ENCODE data around the gene COL4A2. TPM values are rescaled to one million over a fixed set of nuclear protein-coding genes. Genes with fewer than 3 reads are reported as not detected.

Gene COL4A2
- total RNA-seq, 1 donor from 2014 or later = 511 TPM

DNA sequence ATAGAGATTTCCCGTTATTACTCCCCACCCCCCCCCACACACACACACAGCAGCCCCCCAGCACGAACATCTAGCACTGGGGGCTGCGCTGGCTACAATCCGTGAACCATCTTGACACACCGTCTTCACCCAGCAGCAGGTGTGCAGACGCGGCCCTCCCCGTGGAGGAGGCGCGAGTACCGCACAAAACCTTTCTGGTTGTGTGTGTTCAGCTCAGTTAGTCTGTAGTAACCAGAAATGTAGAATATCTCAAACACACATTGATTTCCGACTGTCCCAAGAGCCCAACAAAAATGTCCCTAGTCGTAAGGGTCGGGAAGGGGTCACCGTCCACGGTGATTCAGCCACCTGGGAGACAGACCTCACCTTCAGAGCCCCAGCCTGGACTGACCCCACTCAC lies 131.7 kb downstream of the COL4A2 start:
- H3K9me3 ChIP-seq (ENCODE audit: control insufficient read depth in 3 of 3, low read length in 3 of 3) = no peaks in the 10 kb centered on the region
- H3K4me3 ChIP-seq (ENCODE audit: low read length in 3 of 3) = no peak overlapping the region
- no peak overlapping the region for H3K27ac ChIP-seq (ENCODE audit: low read depth, low read length)
- H3K27me3 ChIP-seq (ENCODE audit: control insufficient read depth in 3 of 3, insufficient read depth in 3 of 3, low read length in 3 of 3) = no peaks in the 10 kb centered on the region
- H3K4me1 ChIP-seq (ENCODE audit: control insufficient read depth in 3 of 3, insufficient read depth in 3 of 3, low read length in 3 of 3) = peaks cover 4 to 9% (median 7%) of the 10 kb centered on the region in 3 donors
- H3K36me3 ChIP-seq (ENCODE audit: control insufficient read depth in 3 of 3, insufficient read depth in 3 of 3, low read length in 3 of 3) = peaks cover 5 to 21% (median 17%) of the 10 kb centered on the region in 3 donors
- no peak overlapping the region for H3K9ac ChIP-seq (ENCODE audit: low read depth in 1 of 3, low read length in 3 of 3)

DNA sequence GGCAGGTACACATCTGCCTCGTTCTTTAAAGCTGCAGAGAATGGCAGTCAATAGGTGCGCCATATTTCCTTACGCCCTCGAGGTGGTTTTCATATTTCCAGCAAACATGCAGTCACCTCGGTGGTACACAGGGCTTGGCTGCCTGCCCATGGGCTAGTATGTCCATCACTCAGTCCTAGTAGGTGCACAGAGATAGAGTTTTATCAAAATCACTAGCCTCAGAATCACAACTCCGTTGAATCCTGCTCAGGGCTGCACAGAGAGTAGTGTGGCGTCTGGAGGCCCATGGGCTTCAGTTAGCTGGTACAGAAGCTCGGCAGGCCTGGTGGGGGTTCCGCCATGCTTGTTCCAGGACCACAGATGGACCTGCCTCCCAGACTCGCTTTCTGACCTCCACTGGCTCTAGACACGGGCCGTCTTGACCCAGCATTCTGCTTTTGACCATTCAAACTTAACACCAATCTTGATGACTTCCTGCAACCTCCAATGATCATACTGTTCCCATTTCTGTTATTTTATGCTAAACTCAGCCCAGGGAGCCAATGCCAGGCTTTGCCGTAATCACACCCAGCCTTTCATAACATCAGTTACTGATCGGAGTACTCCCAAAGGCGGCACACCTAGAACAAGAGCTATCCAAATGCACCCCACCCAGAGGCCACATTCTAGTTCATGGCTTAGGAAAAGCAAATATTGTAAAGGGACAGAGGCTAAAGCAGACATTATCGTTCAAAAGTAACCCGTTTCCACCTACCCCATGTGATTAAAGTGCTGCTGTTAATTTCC lies 134.1 kb downstream of the COL4A2 start:
- no peak overlapping the region for H3K4me3 ChIP-seq (ENCODE audit: low read length in 3 of 3)
- H3K4me1 ChIP-seq (ENCODE audit: control insufficient read depth in 3 of 3, insufficient read depth in 3 of 3, low read length in 3 of 3) = peaks cover 0 to 3% (median 0%) of the 10 kb centered on the region in 3 donors
- H3K9me3 ChIP-seq (ENCODE audit: control insufficient read depth in 3 of 3, low read length in 3 of 3) = no peaks in the 10 kb centered on the region
- H3K36me3 ChIP-seq (ENCODE audit: control insufficient read depth in 3 of 3, insufficient read depth in 3 of 3, low read length in 3 of 3) = peaks cover 0 to 19% (median 14%) of the 10 kb centered on the region in 3 donors
- H3K9ac ChIP-seq (ENCODE audit: low read depth in 1 of 3, low read length in 3 of 3) = no peak overlapping the region
- H3K27ac ChIP-seq (ENCODE audit: low read depth, low read length) = no peak overlapping the region
- peaks cover 0 to 4% (median 0%) of the 10 kb centered on the region in 3 donors for H3K27me3 ChIP-seq (ENCODE audit: control insufficient read depth in 3 of 3, insufficient read depth in 3 of 3, low read length in 3 of 3)

DNA sequence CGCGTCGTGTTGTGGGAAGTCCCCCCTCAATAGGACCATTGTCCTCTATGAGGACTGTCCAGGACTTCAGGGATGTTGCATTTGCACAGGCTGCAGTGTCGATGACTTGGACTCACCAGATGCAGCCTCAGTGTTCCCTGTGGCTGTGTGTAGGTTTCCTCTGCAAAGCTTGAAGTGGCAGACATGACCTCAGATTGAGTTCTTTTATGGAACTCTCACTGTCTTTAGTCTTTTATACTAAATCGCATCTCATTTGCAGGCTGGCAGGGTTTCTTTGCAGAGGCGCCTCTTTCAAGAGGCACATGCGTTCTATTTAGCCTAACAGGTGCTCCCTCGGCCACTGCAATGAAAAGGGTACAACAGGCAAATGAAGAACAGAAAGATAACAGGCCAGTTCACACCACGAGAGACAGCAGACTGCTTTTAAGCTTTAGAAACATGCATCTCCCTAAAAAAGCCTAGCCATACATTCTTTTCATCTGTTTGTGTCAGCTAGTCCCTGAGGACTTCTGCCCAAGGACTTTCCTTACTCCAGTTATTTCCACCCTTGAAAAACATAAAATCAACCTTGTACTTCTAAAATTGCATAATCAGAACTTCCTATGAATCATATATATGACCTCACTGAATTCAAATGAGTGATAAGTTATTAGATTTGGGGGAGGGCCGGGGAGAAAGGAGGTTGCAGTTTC lies 136.0 kb downstream of the COL4A2 start:
- Histone ChIP-seq H3K4me1 (ENCODE audit: control insufficient read depth in 3 of 3, insufficient read depth in 3 of 3, low read length in 3 of 3) (peaks cover 0 to 3% (median 0%) of the 10 kb centered on the region in 3 donors), H3K9ac (ENCODE audit: low read depth in 1 of 3, low read length in 3 of 3) (peak overlapping the region in 1 of 3 donors; percentile 12), H3K36me3 (ENCODE audit: control insufficient read depth in 3 of 3, insufficient read depth in 3 of 3, low read length in 3 of 3) (peaks cover 0 to 19% (median 12%) of the 10 kb centered on the region in 3 donors), H3K27ac (ENCODE audit: low read depth, low read length) (no peak overlapping the region), H3K27me3 (ENCODE audit: control insufficient read depth in 3 of 3, insufficient read depth in 3 of 3, low read length in 3 of 3) (peaks cover 0 to 4% (median 0%) of the 10 kb centered on the region in 3 donors), H3K4me3 (ENCODE audit: low read length in 3 of 3) (no peak overlapping the region), H3K9me3 (ENCODE audit: control insufficient read depth in 3 of 3, low read length in 3 of 3) (no peaks in the 10 kb centered on the region)

DNA sequence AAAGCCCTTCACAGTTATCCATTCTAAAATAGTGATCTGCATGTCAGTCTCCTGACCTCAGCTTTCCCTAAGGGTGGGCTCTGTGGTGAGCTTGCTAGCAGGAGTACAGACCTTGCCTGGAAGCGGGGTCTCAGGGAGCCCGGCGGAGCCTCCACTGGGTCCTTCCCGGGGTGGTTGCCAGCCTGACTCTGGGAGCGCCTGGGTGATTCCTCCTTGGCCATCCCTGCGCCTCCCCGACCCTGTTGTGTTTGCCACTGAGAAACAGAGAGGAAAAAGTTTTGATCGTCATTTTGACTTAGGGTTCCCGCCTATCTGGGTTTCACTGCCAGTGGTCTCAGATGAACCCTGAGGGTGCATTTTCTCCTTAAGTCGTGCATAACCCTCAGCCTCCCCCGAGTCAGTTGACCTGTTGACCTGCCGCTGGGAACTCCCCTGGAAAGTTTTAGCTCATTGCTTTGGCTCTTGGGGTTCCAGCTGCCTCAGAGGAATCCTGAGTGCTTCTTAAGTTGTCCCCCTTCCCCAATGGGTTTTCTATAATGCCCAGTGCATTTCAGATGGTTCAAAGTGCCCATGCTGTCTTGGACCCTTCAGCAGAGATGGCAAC lies 136.6 kb downstream of the COL4A2 start:
- H3K9me3 ChIP-seq (ENCODE audit: control insufficient read depth in 3 of 3, low read length in 3 of 3) = no peaks in the 10 kb centered on the region
- no peak overlapping the region for H3K27ac ChIP-seq (ENCODE audit: low read depth, low read length)
- H3K27me3 ChIP-seq (ENCODE audit: control insufficient read depth in 3 of 3, insufficient read depth in 3 of 3, low read length in 3 of 3) = peaks cover 0 to 4% (median 0%) of the 10 kb centered on the region in 3 donors
- peaks cover 0 to 3% (median 0%) of the 10 kb centered on the region in 3 donors for H3K4me1 ChIP-seq (ENCODE audit: control insufficient read depth in 3 of 3, insufficient read depth in 3 of 3, low read length in 3 of 3)
- no peak overlapping the region for H3K4me3 ChIP-seq (ENCODE audit: low read length in 3 of 3)
- peaks cover 0 to 22% (median 9%) of the 10 kb centered on the region in 3 donors for H3K36me3 ChIP-seq (ENCODE audit: control insufficient read depth in 3 of 3, insufficient read depth in 3 of 3, low read length in 3 of 3)
- H3K9ac ChIP-seq (ENCODE audit: low read depth in 1 of 3, low read length in 3 of 3) = no peak overlapping the region

DNA sequence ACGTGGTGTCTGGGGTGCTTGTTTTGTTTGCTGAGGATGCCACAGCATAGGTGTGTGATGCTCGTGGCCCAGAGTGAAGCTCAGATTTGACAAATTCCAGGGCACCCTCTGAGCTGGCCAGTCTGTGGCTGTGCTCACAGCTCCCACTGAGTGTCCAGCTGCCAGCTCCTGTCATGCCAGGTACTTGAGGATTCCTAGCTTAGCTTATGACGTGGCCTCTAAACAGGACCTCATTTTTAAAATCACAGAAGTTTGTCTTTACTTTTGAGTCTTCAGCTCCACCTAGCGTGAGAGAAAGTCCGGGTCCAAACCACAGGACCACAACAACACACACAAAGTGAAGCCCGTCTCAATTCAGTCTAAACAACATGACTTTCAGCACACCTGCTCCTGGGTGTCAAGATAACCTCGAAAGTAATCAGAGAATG lies 137.2 kb downstream of the COL4A2 start:
- Histone ChIP-seq H3K27me3 (ENCODE audit: control insufficient read depth in 3 of 3, insufficient read depth in 3 of 3, low read length in 3 of 3) (peaks cover 0 to 4% (median 0%) of the 10 kb centered on the region in 3 donors), H3K9me3 (ENCODE audit: control insufficient read depth in 3 of 3, low read length in 3 of 3) (no peaks in the 10 kb centered on the region), H3K27ac (ENCODE audit: low read depth, low read length) (no peak overlapping the region), H3K9ac (ENCODE audit: low read depth in 1 of 3, low read length in 3 of 3) (no peak overlapping the region), H3K4me3 (ENCODE audit: low read length in 3 of 3) (no peak overlapping the region), H3K36me3 (ENCODE audit: control insufficient read depth in 3 of 3, insufficient read depth in 3 of 3, low read length in 3 of 3) (peaks cover 0 to 22% (median 9%) of the 10 kb centered on the region in 3 donors), H3K4me1 (ENCODE audit: control insufficient read depth in 3 of 3, insufficient read depth in 3 of 3, low read length in 3 of 3) (peaks cover 0 to 3% (median 0%) of the 10 kb centered on the region in 3 donors)

DNA sequence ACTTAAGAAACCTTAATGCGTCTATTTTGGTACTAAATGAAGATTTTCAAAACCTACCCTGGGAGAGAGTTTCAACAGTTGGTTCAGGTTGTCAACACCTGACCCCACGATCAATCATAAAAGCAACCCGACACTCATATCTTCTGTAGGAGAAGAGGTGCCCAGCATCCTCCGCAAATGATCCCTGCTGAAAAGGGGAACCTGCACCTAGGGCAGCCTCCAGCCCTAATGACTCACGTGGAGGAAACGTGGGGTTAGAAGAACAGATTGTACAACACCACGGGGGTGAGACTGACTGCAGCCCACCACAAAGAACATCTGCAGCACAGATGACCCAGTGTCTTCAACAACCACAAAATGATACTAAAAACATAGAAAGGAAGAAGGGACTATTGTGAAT lies 138.1 kb downstream of the COL4A2 start:
- Histone ChIP-seq H3K4me1 (ENCODE audit: control insufficient read depth in 3 of 3, insufficient read depth in 3 of 3, low read length in 3 of 3) (peaks cover 0 to 3% (median 0%) of the 10 kb centered on the region in 3 donors), H3K27me3 (ENCODE audit: control insufficient read depth in 3 of 3, insufficient read depth in 3 of 3, low read length in 3 of 3) (peaks cover 0 to 4% (median 0%) of the 10 kb centered on the region in 3 donors), H3K4me3 (ENCODE audit: low read length in 3 of 3) (no peak overlapping the region), H3K9ac (ENCODE audit: low read depth in 1 of 3, low read length in 3 of 3) (no peak overlapping the region), H3K27ac (ENCODE audit: low read depth, low read length) (no peak overlapping the region), H3K9me3 (ENCODE audit: control insufficient read depth in 3 of 3, low read length in 3 of 3) (no peaks in the 10 kb centered on the region), H3K36me3 (ENCODE audit: control insufficient read depth in 3 of 3, insufficient read depth in 3 of 3, low read length in 3 of 3) (peaks cover 6 to 20% (median 17%) of the 10 kb centered on the region in 3 donors)

DNA sequence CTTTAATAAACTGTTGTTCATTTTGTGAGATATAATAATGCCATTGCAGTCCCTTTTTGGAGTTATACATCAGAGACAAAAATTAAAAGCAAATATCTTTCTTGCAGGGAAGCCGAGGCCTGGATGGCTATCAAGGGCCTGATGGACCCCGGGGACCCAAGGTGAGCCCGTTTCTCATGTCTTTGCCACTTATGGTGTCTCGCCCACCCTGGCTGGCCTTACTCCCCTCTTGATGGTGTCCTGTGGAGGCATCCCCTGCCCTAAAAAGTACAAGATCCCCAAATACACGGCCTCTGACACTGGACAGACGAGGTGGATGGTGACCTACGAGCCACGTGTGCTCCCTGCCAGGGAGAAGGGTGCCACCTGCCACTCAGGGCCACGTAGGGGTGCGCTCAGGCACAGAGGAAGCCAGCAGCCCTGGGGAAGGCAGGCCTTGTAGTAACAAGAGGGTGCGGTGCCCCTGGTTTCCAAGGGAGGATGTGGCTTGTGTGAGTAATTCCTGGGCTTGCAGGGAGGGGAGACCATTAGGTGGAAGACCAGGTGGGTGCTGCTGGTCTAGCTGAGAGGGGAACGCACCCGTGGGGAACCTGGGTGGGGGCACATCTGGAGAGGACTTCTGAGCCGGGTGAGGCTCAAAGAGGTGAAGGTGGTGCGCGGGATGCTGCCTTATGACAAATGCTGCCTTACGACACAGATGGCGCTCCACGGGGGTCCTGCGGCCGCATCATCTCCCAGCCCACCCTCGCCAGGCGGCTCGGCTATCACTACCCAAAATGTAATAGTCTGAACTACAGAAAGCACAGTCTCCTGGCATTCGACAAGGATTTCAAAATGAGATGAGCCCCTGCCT lies 138.9 kb downstream of the COL4A2 start:
- Histone ChIP-seq H3K27ac (ENCODE audit: low read depth, low read length) (no peak overlapping the region), H3K9ac (ENCODE audit: low read depth in 1 of 3, low read length in 3 of 3) (no peak overlapping the region)

DNA sequence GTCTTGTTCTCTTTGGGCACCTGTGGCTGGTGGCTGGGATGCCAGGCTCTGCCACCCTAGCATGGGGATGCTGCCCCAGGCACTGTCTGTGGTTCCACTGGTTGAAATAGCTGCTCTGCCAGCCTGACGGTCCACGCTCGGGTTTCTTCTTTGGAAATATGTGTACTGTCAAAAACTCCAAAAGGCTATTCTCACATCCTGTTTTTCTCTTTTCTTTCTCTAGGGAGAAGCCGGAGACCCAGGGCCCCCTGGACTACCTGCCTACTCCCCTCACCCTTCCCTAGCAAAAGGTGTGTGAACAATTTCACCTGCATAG lies 139.4 kb downstream of the COL4A2 start:
- peaks cover 0 to 4% (median 0%) of the 10 kb centered on the region in 3 donors for H3K27me3 ChIP-seq (ENCODE audit: control insufficient read depth in 3 of 3, insufficient read depth in 3 of 3, low read length in 3 of 3)
- peaks cover 6 to 19% (median 17%) of the 10 kb centered on the region in 3 donors for H3K36me3 ChIP-seq (ENCODE audit: control insufficient read depth in 3 of 3, insufficient read depth in 3 of 3, low read length in 3 of 3)
- H3K4me1 ChIP-seq (ENCODE audit: control insufficient read depth in 3 of 3, insufficient read depth in 3 of 3, low read length in 3 of 3) = peaks cover 0 to 3% (median 0%) of the 10 kb centered on the region in 3 donors
- H3K4me3 ChIP-seq (ENCODE audit: low read length in 3 of 3) = no peak overlapping the region
- H3K9ac ChIP-seq (ENCODE audit: low read depth in 1 of 3, low read length in 3 of 3) = no peak overlapping the region
- no peaks in the 10 kb centered on the region for H3K9me3 ChIP-seq (ENCODE audit: control insufficient read depth in 3 of 3, low read length in 3 of 3)
- no peak overlapping the region for H3K27ac ChIP-seq (ENCODE audit: low read depth, low read length)

More for the DNA sequence above, 138.9 kb downstream of the COL4A2 start:
- H3K36me3 ChIP-seq (ENCODE audit: control insufficient read depth in 3 of 3, insufficient read depth in 3 of 3, low read length in 3 of 3) = peaks cover 6 to 18% (median 16%) of the 10 kb centered on the region in 3 donors
- H3K9me3 ChIP-seq (ENCODE audit: control insufficient read depth in 3 of 3, low read length in 3 of 3) = no peaks in the 10 kb centered on the region
- H3K27me3 ChIP-seq (ENCODE audit: control insufficient read depth in 3 of 3, insufficient read depth in 3 of 3, low read length in 3 of 3) = peaks cover 0 to 4% (median 0%) of the 10 kb centered on the region in 3 donors
- no peak overlapping the region for H3K4me3 ChIP-seq (ENCODE audit: low read length in 3 of 3)
- peaks cover 0 to 3% (median 0%) of the 10 kb centered on the region in 3 donors for H3K4me1 ChIP-seq (ENCODE audit: control insufficient read depth in 3 of 3, insufficient read depth in 3 of 3, low read length in 3 of 3)

DNA sequence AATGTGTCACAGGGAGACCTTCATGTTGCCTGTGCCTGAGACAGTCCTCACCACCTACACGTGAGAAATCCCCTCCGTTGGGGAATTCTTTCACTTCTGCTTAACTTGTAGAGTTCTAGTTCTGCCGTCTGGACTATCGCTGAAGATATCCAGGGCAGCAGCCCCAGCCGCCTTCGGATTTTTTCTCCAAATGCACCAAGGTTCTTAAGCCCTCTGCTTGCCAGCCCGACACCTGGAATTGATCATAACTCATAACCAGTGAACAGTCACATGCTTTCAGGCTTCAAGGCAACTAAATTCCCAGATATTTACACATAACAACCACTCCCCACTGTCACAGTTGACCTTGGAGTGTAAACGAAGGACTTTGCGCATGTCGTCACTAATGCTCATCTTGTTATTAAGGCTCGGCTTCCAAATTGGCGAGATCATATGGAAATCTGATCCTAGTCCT lies 140.0 kb downstream of the COL4A2 start:
- H3K4me3 ChIP-seq (ENCODE audit: low read length in 3 of 3) = no peak overlapping the region
- peaks cover 0 to 4% (median 0%) of the 10 kb centered on the region in 3 donors for H3K27me3 ChIP-seq (ENCODE audit: control insufficient read depth in 3 of 3, insufficient read depth in 3 of 3, low read length in 3 of 3)
- H3K9me3 ChIP-seq (ENCODE audit: control insufficient read depth in 3 of 3, low read length in 3 of 3) = no peaks in the 10 kb centered on the region
- H3K36me3 ChIP-seq (ENCODE audit: control insufficient read depth in 3 of 3, insufficient read depth in 3 of 3, low read length in 3 of 3) = peaks cover 6 to 19% (median 17%) of the 10 kb centered on the region in 3 donors
- peaks cover 0 to 3% (median 0%) of the 10 kb centered on the region in 3 donors for H3K4me1 ChIP-seq (ENCODE audit: control insufficient read depth in 3 of 3, insufficient read depth in 3 of 3, low read length in 3 of 3)
- H3K27ac ChIP-seq (ENCODE audit: low read depth, low read length) = no peak overlapping the region
- H3K9ac ChIP-seq (ENCODE audit: low read depth in 1 of 3, low read length in 3 of 3) = no peak overlapping the region

Measured in skeletal muscle tissue (tissue), 4 donors.